ENCODE results near the gene KIF3C.
A peak's percentile ranks its signal among the peaks of the same experiment; 100 is the strongest.
"Not testable (repeated sequence)": the region's sequence is repeated elsewhere in the genome, so short reads cannot be mapped to it uniquely, and the experiment has no call there.

Gene KIF3C

DNA sequence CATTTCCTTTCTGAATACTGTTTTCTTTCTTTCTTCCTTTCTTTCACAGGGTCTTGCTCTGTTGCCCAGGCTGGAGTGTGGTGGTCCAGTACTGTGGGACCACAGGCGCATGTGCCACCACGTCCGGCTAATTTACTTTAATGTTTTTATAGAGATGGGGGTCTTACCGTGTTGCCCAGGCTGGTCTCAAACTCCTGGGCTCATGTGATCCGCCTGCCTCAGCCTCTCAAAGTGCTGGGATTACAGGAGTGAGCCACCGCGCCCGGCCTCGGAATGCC, 68.7 kb downstream of the KIF3C start:
- DNase-seq: not testable (repeated sequence)

DNA sequence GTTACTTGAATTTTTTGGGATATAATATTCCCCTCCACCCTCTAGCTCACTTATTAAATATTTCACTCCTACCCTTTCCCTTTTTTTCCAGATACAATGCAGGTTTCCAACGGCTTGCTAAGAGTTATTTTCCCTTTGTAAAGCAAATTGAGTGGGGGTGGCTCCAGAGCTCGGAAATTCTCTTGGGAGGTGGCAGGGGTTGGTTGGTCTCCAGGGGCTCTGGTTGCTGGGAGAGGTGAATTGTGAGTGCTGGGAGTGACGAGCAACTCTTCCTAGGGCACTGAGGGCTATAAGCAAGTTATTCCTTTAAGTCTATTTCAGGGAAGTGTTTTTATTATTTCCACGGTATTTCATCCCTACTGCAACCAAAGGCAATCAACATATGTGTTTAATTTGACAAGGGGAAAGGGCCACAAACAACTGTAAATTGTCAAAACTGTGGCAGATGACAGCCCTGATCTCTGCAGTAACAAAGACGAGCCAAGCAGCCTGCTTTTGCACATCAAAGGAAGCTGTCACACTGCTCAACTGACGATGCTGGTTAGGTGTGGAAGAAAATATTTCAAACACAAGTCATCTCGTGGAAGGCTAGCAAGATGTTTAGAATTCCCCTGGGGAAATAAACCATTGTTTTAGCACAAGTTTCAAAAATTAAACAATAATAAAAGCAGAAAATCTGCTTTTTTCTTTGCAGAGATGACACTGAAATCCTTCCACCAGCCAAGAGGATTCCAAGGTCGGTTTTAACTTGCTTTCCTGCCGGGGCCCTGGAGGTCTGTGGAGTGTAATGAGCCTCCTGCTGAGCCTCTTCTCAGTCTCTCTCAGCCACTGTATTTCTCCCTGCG, 69.2 kb downstream of the KIF3C start:
- no peak for DNase-seq

DNA sequence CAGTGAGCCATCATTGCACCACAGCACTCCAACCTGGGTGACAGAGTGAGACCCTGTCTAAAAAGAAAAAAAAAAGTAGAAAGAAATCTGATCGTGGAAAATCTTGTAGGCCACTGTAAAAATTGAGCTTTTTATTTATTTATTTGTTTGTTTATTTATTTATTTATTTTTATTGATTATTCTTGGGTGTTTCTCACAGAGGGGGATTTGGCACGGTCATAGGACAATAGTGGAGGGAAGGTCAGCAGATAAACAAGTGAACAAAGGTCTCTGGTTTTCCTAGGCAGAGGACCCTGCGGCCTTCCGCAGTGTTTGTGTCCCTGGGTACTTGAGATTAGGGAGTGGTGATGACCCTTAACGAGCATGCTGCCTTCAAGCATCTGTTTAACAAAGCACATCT, 72.7 kb downstream of the KIF3C start:
- DNase-seq: not testable (repeated sequence)

DNA sequence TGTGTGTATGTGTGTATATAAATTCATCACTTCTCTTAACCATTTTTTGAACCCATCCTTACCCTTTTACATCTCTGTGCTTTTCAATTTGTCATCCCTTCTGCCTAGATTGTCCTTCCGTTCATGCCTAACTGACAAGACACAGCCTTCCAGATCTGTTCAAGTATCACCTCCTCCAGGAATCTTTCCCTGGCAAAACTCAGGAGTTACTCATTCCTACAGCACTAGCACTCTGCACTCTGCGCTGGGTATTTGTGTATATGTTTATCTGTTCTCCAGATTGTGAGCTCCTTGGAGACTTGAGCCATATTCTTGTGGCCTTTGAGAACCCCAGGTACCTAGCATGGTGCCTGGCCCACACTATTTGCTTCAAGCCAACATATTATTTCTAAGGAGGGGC, 77.2 kb downstream of the KIF3C start:
- no peak for DNase-seq

DNA sequence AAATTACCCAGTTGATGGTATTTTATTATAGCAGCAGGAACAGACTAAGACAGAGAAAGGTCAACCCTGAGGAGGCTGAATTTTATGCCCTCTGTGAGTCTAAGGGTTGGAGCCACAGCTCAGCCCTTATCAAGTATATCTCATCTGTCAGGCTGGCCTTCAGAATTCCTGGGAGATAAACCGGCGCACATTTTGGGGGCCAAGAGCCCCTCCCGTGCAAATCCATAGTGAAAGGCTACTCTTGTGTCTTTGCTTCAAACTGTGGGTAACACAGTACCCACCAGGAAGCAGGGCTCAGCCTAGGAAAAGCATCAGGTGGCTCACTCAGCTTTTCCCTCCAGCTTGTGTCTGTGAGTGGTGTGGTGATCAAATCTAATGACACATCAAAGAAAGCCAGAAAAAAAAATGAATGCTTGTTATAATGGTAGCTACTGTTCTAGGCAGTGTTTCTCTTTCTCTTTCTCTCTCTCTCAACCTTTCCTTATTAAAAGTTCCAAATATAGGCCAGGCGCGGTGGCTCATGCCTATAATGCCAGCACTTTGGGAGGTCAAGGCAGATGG, 79.0 kb downstream of the KIF3C start:
- DNase-seq: no peak

DNA sequence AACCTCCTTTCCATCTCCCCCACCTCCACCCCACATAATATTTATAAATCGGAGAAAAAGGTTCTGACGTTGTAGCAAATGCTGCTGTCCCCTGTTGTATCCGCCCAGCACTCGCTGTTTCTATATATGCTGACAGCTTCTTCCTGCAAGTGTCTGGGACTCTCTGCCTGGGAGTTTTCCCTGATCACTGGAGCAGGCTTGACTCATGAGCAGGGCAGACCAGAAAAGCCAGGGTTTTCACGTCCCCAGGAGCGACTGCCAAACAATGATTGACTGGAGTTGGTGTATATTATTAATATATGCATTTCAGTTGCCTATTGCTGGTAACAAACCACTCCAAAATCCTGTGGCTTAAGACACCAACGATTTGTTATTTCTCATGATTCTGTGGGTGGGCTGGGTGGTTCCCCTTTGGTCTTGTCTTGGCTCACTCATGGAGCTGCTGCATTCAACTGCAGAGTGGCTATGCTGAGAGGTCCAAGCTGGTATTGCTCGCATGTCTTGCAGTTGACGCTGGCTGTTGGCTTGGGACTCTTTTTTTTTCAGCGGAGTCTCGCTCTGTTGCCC, 82.8 kb downstream of the KIF3C start:
- DNase-seq: no peak

DNA sequence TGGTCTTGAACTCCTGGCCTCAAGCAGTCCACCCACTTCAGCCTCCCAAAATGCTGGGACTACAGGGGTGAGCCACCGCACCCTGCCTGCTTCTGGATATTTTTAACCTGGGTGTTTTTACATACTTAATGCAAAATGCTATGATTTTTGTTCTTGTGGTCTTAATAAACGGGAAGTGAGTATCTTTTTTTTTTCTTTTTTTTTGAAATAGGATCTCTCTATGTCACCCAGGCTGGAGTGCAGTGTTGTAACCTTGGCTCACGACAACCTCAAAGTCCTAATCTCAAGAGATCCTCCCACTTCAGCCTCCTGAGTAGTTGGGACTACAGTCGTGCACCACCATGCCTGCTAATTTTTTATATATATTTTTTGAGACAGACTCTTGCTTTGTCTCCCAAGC, 84.8 kb downstream of the KIF3C start:
- DNase-seq: no peak

DNA sequence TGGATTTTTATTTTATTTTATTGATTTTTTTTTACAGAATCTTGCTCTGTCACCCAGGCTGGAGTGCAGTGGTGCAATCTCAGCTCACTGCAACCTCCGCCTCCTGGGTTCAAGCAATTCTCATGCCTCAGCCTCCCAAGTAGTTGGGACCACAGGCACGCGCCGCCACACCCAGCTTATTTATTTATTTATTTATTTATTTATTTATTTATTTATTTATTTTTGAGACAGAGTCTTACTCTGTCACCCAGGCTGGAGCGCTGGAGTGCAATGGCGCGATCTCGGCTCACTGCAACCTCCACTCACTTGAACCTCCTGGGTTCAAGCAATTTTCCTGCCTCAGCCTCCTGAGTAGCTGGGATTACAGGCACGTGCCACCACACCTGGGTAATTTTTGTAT, 86.0 kb downstream of the KIF3C start:
- DNase-seq: not testable (repeated sequence)

DNA sequence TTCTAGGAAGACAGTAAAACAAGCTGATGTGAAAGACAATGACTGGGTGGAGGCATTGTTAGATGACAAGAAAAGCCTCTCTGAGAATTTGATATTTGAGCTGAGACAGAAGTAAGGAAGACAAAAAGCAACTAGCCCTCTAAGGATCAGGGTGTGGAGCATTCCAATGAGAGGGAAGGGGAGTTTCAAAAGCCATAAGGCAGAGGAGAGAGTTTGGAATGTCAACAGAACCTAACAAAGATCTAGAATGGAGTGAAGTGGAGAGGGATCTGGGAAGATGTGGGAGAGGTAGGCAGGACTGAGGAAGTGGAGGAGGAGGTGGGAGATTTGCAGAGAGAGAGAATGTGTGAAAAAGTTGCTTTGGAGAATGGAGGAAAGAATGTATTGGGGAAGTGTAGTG, 86.7 kb downstream of the KIF3C start:
- DNase-seq: no peak

DNA sequence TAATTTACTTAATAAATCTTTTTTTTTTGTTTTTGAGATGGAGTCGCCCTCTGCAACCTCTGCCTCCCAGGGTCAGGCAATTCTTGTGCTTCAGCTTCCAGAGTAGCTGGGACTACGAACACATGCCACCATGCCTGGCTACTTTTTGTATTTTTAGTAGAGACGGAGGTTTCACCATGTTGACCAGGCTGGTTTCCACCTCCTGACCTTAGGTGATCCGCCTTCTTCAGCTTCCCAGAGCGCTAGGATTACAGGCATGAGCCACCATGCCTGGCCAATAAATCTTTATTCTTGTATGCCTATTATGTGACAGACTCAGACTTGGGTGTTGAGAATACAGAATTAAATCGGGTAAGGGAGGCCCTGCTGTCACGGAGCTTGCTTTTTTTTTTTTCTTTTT, 87.3 kb downstream of the KIF3C start:
- no peak for DNase-seq

DNA sequence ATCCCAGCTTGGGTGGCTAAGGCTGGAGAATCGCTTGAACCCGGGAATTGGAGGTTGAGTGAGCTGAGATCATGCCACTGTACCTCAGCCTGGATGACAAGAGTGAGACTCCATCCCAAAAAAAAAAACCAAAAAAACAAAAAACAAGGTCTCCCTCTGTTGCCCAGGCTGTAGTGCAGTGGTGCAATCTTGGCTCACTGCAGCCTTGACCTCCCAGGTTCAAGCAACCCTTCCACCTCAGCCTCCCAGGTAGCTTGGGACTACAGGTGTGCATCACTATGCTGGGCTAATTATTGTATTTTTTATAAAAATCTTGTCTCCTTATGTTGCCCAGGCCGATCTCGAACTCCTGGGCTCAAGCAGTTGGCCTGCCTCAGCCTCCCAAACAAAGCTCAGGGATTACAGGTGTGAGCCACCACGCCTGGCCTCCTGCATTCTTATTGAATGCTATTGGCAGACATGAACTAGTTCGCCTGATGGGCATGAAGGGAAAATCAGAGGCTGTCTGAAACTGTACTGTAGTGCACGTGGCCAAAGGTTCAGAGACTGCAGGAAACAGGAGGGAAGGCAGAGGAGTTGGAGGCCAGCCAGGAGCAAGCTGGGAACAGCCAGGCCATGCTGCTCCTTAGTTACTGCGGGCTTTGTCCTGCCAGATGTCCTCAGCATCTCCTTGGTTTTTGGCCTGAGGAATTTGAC, 88.0 kb downstream of the KIF3C start:
- DNase-seq: no peak

DNA sequence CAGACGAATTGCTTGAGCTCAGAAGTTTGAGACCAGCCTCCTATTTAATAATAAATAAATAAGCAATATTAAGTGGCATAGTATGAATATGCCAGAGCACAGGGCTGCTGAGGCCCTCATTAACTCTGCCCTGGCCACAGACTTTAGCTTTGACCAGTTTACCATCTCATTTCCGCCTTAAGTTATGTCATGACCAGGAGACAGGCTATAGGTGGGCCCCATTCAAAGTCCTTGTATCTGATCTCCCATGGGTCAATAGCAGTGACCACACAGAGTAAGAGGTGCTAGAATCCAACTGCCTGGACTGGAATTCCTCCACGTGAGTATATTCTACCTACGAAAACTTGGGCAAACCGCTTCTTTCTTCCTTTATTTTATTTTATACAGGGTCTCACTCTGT, 90.6 kb downstream of the KIF3C start:
- DNase-seq: no peak

DNA sequence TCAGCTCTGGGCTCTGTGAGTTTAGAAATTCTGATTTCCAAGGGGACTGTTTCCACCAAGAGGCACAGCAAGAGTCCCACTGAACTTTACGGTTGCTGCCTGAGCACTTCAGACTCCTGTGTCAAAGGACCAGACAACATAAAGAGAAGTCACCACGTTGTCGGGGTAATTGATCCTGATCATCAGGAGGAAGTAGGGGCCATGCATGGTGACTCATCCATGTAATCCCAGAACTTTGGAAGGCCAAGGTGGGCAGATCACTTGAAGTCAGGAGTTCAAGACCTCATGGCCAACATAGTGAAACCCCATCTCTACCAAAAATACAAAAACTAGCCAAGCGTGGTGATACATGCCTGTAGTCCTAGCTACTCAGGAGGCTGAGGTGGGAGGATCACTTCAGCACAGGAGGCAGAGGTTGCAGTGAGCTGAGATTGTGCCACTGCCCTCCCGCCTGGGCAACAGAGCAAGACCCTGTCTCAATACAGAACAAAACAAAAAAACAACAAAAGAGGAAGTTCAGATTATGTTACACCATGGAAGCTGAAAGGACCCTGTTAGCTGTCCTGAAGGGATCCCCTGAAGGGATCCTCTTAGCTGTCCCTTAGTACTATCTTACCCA, 94.6 kb downstream of the KIF3C start:
- DNase-seq: no peak

DNA sequence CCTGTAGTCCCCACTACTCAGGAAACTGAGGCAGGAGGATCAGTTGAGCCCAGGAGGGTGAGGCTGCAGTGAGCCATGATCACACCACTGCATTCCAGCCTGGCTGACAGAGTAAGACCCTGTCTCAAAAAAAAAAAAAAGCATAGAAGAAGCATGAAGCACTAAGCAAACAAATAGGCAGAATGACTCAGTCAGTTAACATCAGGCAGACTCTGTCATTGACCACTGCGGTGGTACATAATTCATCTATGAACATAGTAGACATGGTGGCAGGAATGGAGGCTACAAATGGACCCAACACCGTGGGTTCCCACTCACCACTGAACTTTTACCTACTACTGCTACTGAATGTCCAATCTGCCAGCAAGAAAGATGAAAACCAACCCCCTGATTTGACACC, 96.4 kb downstream of the KIF3C start:
- DNase-seq: no peak

DNA sequence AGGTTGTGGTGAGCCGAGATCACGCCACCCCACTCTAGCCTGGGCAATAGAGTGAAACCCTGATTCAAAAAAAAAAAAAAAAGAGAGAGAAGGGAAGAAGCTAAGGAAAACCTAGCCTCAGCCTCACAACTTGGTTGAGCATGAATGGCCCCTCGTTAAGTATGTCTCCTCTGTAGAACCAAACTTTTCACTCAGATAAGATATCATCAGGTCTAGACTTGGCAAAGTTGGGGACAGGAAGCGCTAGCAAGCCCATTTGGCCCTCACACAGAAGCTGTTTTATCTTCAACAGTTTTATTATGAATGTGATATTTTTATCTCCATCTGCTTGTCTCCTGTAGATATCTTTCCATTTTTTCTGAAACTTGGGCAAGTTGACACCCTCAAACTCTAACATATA, 100.5 kb downstream of the KIF3C start:
- DNase-seq: no peak

DNA sequence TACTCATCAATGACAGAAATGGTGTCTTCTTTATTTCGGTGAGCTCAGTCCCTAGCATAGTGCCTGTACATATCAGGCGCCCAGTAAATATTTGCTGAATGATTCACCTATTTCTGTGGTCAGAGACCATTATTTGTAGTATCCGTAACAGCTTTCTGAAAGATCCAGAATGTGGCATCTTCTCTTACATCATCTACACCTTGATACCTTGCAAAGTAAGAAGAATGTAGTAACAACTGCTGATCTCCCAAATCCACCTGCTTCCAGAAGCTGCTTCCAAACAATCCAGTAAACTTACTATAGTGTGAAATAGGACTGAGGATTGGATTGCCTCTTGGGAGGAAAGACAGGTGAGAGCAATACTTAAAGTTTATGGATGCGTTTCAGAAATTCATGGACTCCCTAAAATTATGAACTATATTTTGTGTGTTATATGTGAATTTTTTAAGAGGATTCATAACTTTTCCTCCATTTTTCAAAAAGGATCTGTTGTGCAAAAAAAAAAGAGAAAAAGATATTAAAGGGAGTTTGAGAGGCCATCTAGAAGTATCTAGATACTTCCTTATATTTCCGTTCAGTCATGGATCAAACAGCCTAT, 103.1 kb downstream of the KIF3C start:
- DNase-seq: no peak

DNA sequence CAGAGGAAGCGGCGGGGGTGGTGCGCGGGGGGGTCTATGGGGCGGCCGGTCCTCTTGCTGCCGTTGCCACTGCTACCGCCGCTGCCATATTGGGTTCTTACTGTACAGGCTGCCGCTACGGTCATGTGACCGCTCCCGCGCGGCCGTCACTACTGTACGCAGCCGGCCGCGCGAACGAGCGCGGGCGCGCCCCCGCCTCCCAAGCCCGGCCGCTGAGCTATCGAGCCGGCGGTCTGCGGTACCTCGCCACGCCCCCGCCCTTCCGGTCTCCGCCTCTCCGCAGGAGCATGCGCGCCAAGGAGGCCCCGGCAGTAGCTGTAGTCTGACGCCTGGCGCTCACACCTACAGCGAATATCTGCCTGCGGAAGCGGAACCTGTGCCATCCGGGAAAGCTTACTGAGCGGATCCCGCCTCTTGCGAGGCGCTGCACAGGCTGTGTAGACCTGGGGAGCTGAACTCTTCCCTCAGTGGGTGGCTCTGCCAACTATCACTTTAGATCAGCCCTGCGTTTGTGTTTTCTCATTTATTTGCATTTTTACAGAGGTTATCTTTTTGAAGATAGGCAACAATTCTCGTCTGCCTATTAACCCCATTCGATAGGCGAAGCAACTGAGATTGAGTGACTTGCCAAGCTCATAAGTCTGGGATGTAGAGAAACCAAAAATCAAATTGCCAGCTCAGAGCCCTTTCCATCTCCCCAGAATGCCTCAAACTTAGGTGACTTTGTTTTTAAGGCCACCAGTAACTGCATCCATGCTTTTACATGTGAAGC, 103.8 kb downstream of the KIF3C start, which contains the start of gene ASXL2:
Gene ASXL2 (minus strand): TSS at position 127 of the 772 bp plus-strand sequence. CDS start 265 bp downstream, outside the sequence.
- peak; percentile 96 for DNase-seq

DNA sequence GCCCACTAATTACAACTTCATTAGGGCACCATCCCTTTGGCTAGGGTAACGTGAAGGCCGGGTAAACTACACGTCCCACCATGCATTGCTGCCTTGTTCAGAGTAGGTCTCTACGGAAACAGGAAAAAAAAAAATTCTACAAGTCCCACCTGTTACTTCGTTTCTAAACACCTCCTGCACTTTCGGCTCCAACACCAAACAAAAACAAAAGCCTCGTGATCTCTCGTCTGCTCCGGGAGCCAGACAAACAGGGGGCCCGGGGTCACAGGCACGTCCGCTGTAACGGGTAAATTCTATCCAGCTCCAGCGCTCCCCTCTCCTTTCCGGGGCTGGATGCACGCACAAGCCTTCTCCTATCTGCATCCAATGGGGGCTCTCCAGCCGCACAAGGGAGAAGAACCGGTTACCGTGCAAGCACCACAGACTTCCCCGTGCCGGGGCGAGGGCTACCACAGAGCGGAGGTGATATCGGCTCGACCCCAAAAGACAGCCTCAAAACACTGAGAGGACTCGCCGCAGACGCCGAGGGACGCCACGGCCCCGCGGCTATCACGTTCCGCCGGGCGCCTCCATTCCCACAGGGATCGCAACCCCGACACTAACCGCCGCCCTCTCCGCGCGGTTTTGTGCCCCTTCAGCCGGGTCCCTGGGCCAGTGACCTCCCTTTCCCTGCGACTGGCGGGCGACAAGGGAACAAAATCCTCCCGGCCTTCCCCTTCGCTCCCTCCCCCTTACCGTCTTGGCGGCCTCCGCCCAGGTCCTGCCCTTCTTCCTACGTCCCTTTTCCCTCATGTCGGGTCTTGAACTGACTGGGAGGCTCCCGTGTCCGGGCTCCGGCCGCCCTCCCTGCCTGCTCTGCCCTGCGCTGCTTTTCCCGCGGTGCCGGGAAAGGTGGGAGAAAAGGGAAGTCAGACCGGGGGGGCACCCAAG, 104.6 kb downstream of the KIF3C start:
- no peak for DNase-seq

All from NCI-H1436 treated with DMSO at 0.1 percent for 48 hours (cell line).